Articular chondrocyte of knee joint (primary cell): ENCODE measurements around the gene PLA2G4D. TPM values are rescaled to one million over a fixed set of nuclear protein-coding genes. Genes with fewer than 3 reads are reported as not detected.

ENCODE experiments used
- total RNA-seq: library from RNA; depleted of rRNA; stranded (reverse); fragments of >200 nt; gene quantifications from 2 replicates; pipeline ENCODE4 v1.2.3, GENCODE V29; 2012

PLA2G4D gene, protein sequence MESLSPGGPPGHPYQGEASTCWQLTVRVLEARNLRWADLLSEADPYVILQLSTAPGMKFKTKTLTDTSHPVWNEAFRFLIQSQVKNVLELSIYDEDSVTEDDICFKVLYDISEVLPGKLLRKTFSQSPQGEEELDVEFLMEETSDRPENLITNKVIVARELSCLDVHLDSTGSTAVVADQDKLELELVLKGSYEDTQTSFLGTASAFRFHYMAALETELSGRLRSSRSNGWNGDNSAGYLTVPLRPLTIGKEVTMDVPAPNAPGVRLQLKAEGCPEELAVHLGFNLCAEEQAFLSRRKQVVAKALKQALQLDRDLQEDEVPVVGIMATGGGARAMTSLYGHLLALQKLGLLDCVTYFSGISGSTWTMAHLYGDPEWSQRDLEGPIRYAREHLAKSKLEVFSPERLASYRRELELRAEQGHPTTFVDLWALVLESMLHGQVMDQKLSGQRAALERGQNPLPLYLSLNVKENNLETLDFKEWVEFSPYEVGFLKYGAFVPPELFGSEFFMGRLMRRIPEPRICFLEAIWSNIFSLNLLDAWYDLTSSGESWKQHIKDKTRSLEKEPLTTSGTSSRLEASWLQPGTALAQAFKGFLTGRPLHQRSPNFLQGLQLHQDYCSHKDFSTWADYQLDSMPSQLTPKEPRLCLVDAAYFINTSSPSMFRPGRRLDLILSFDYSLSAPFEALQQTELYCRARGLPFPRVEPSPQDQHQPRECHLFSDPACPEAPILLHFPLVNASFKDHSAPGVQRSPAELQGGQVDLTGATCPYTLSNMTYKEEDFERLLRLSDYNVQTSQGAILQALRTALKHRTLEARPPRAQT
- total RNA-seq = not detected in 2 replicates

GRCh38 chr15:42094512-42094963 lies at the start of gene PLA2G4D:
TSS of gene PLA2G4D (minus strand) at chr15:42094562. CDS start at chr15:42094459, 103 bp downstream.

GRCh38 chr15:42020713-42021273 lies 73.6 kb downstream of the PLA2G4D start, which contains the start of gene PLA2G4E:
TSS of gene PLA2G4E (minus strand) at chr15:42021042. CDS start at chr15:42021030, 12 bp downstream.

Other genes starting within 250 kb of the PLA2G4D start
- 0.13 and 0.22 TPM in 2 replicates for gene SPTBN5, start 200.5 kb downstream of the PLA2G4D start, total RNA-seq
- 14.4 and 14.5 TPM in 2 replicates for gene EHD4, start 122.0 kb downstream of the PLA2G4D start, total RNA-seq
- not detected in 2 replicates for gene PLA2G4E, start 73.5 kb downstream of the PLA2G4D start, total RNA-seq
- not detected in 2 replicates for gene PLA2G4F, start 62.1 kb upstream of the PLA2G4D start, total RNA-seq
- gene VPS39, start 113.7 kb upstream of the PLA2G4D start, total RNA-seq = 76.2 and 83.9 TPM in 2 replicates
- gene GANC, start 178.6 kb upstream of the PLA2G4D start, total RNA-seq = 31.0 and 37.0 TPM in 2 replicates
- gene TMEM87A, start 178.9 kb upstream of the PLA2G4D start, total RNA-seq = 81.8 and 91.7 TPM in 2 replicates